GOT3 (cell line): ENCODE results near the gene LRRK2.
A peak's percentile ranks its signal among the peaks of the same experiment; 100 is the strongest.
"Not testable (repeated sequence)": the region's sequence is repeated elsewhere in the genome, so short reads cannot be mapped to it uniquely, and the experiment has no call there.

Experiments used
- DNase-seq: peaks from one replicate; lab custom pipeline; 2025; ENCODE audit warnings: mixed read lengths; lab: John Stamatoyannopoulos, UW

LRRK2 gene

GRCh38 chr12:40212566-40212965 lies 12.2 kb upstream of the LRRK2 start:
- DNase-seq = no peak

GRCh38 chr12:40215982-40216381 lies 8.8 kb upstream of the LRRK2 start:
- no peak for DNase-seq

GRCh38 chr12:40216516-40217288 lies 8.1 kb upstream of the LRRK2 start:
- no peak for DNase-seq

- DNase-seq = no peak
Measured at GRCh38 chr12:40219760-40220159, 5.0 kb upstream of the LRRK2 start.

GRCh38 chr12:40222247-40222646 lies 2.5 kb upstream of the LRRK2 start:
- no peak for DNase-seq

GRCh38 chr12:40223646-40224045 lies 1.2 kb upstream of the LRRK2 start:
- DNase-seq = no peak

GRCh38 chr12:40225337-40225983 lies 663 bp downstream of the LRRK2 start:
- no peak for DNase-seq

GRCh38 chr12:40225984-40226602 lies 1.3 kb downstream of the LRRK2 start:
- DNase-seq = no peak

- peak; percentile 80 for DNase-seq
Measured at GRCh38 chr12:40226705-40227104, 1.9 kb downstream of the LRRK2 start.

- DNase-seq = no peak
Measured at GRCh38 chr12:40227447-40227846, 2.6 kb downstream of the LRRK2 start.

GRCh38 chr12:40228727-40229126 lies 3.9 kb downstream of the LRRK2 start:
- no peak for DNase-seq

- no peak for DNase-seq
Measured at GRCh38 chr12:40229690-40230651, 5.2 kb downstream of the LRRK2 start.

- no peak for DNase-seq
Measured at GRCh38 chr12:40232602-40233001, 7.8 kb downstream of the LRRK2 start.

GRCh38 chr12:40233741-40234367 lies 9.1 kb downstream of the LRRK2 start:
- DNase-seq = no peak

- DNase-seq = no peak
Measured at GRCh38 chr12:40236357-40236850, 11.6 kb downstream of the LRRK2 start.

GRCh38 chr12:40238266-40238902 lies 13.6 kb downstream of the LRRK2 start:
- no peak for DNase-seq

- DNase-seq = no peak
Measured at GRCh38 chr12:40238979-40239378, 14.2 kb downstream of the LRRK2 start.

- DNase-seq = no peak
Measured at GRCh38 chr12:40240779-40241178, 16.0 kb downstream of the LRRK2 start.

GRCh38 chr12:40241741-40242140 lies 16.9 kb downstream of the LRRK2 start:
- no peak for DNase-seq

GRCh38 chr12:40244526-40245156 lies 19.8 kb downstream of the LRRK2 start:
- not testable (repeated sequence) for DNase-seq
